Stimulated activated naive CD8-positive, alpha-beta T cell treated with anti-CD3 and anti-CD28 coated beads, Interleukin-15, Interleukin-2, amounts not matched to agents 100 ng/mL and 50 ng/mL, for 24 hours (primary cell): ENCODE measurements around the gene TTC28.

Source experiments
- H3K27ac Mint-ChIP-seq: one replicate; pipeline ENCODE4 v1.8.0; 2021; ENCODE audit warnings: mild to moderate bottlenecking, mixed read lengths
- H3K27me3 Mint-ChIP-seq: one replicate; pipeline ENCODE4 v1.8.0; 2021; ENCODE audit warnings: mixed read lengths
- H3K36me3 Mint-ChIP-seq: one replicate; pipeline ENCODE4 v1.8.0; 2021; ENCODE audit warnings: low read depth, mixed read lengths
- H3K4me1 Mint-ChIP-seq: one replicate; pipeline ENCODE4 v1.8.0; 2021; ENCODE audit warnings: low read depth, mixed read lengths
- H3K4me3 Mint-ChIP-seq: one replicate; pipeline ENCODE4 v1.8.0; 2021; ENCODE audit warnings: mild to moderate bottlenecking, mixed read lengths
- H3K9me3 Mint-ChIP-seq: one replicate; pipeline ENCODE4 v1.8.0; 2021; ENCODE audit warnings: mixed read lengths

TTC28 gene

GRCh38 chr22:28360939-28361338 lies 318.7 kb downstream of the TTC28 start:
- peaks cover 14% of the 10 kb centered on the region for H3K36me3 Mint-ChIP-seq
- H3K27me3 Mint-ChIP-seq = peaks cover 4% of the 10 kb centered on the region
- no peak overlapping the region for H3K4me3 Mint-ChIP-seq
- peaks cover 11% of the 10 kb centered on the region for H3K9me3 Mint-ChIP-seq
- no peaks in the 10 kb centered on the region for H3K4me1 Mint-ChIP-seq
- H3K27ac Mint-ChIP-seq = no peak overlapping the region

DNA sequence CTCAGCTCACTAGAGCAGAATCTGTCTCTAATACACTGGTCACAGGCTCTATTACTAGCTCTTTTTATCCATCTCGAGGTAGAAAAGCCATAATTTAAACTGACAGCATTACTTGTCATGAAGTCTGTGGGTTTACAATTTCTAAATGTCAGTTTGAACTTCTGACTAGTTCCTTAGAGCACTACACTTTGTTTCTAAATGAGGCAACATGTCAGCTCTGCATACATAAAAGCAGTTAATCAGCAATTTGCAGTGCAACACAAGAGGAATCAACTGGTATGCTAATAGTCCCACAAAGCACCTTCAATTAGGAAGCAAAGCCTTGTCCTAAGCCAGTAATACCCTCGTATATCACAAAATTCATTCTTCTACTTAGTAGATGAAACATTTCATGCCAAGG lies 321.3 kb downstream of the TTC28 start:
- Mint-ChIP-seq H3K9me3 (peaks cover 11% of the 10 kb centered on the region), H3K27me3 (peaks cover 4% of the 10 kb centered on the region), H3K4me3 (no peak overlapping the region), H3K36me3 (peaks cover 5% of the 10 kb centered on the region), H3K27ac (no peak overlapping the region), H3K4me1 (no peaks in the 10 kb centered on the region)

GRCh38 chr22:28357193-28357592 lies 322.4 kb downstream of the TTC28 start:
- H3K27ac Mint-ChIP-seq = no peak overlapping the region
- no peaks in the 10 kb centered on the region for H3K36me3 Mint-ChIP-seq
- H3K4me3 Mint-ChIP-seq = no peak overlapping the region
- H3K27me3 Mint-ChIP-seq = no peaks in the 10 kb centered on the region
- peaks cover 4% of the 10 kb centered on the region for H3K9me3 Mint-ChIP-seq
- H3K4me1 Mint-ChIP-seq = no peaks in the 10 kb centered on the region

- H3K27ac Mint-ChIP-seq = no peak overlapping the region
Observed at GRCh38 chr22:28351476-28351875, 328.2 kb downstream of the TTC28 start.

GRCh38 chr22:28348613-28349609 lies 330.7 kb downstream of the TTC28 start:
- Mint-ChIP-seq H3K27me3 (peaks cover 3% of the 10 kb centered on the region), H3K9me3 (no peaks in the 10 kb centered on the region), H3K27ac (no peak overlapping the region), H3K4me3 (no peak overlapping the region), H3K36me3 (no peaks in the 10 kb centered on the region), H3K4me1 (no peaks in the 10 kb centered on the region)

More at GRCh38 chr22:28351476-28351875, 328.2 kb downstream of the TTC28 start:
- H3K27me3 Mint-ChIP-seq = peaks cover 3% of the 10 kb centered on the region
- no peaks in the 10 kb centered on the region for H3K4me1 Mint-ChIP-seq
- no peak overlapping the region for H3K4me3 Mint-ChIP-seq
- H3K9me3 Mint-ChIP-seq = no peaks in the 10 kb centered on the region
- no peaks in the 10 kb centered on the region for H3K36me3 Mint-ChIP-seq

- H3K27me3 Mint-ChIP-seq = peaks cover 3% of the 10 kb centered on the region
Observed at GRCh38 chr22:28346308-28346707, 333.3 kb downstream of the TTC28 start.

DNA sequence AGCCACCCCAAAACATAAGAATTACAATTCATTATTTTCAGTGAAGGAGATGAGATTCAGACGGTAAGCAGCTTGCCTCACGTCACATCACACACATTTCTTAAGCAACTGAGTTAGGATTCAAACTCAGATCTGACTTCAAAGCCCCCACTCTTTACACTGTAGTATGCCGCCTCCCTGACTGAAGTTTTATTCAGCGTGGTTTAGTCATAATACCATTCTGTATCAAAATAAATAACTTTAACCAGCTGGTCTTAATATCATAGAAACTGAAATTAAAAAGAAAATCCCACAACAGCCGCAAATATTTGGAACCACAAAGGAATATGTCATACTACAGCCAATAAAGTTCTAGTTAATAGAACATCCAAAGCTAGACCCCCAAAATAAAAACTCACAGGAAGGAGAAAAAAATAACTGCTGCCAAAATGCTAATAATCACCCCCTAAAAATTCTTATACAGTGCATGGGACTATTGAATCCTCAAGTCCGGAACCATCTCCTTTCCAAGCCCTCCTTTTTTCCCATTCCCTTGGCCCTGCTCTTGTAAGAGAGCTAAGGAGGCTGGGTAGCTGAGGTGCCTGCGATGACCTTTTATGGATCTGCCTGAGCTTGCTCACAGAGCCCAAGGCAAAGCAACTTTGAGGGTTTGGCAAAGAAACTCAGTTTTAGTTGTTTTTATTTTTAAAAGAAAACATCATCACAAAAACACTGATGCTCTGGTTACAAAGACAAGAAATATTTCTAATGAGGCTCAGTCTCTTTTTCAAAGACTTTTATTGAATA lies 334.5 kb downstream of the TTC28 start:
- H3K4me3 Mint-ChIP-seq = no peak overlapping the region
- no peaks in the 10 kb centered on the region for H3K36me3 Mint-ChIP-seq
- H3K4me1 Mint-ChIP-seq = no peaks in the 10 kb centered on the region
- H3K27me3 Mint-ChIP-seq = no peaks in the 10 kb centered on the region
- H3K9me3 Mint-ChIP-seq = no peaks in the 10 kb centered on the region
- H3K27ac Mint-ChIP-seq = no peak overlapping the region

More at GRCh38 chr22:28346308-28346707, 333.3 kb downstream of the TTC28 start:
- no peaks in the 10 kb centered on the region for H3K9me3 Mint-ChIP-seq
- no peak overlapping the region for H3K27ac Mint-ChIP-seq
- no peaks in the 10 kb centered on the region for H3K4me1 Mint-ChIP-seq
- no peak overlapping the region for H3K4me3 Mint-ChIP-seq
- no peaks in the 10 kb centered on the region for H3K36me3 Mint-ChIP-seq

DNA sequence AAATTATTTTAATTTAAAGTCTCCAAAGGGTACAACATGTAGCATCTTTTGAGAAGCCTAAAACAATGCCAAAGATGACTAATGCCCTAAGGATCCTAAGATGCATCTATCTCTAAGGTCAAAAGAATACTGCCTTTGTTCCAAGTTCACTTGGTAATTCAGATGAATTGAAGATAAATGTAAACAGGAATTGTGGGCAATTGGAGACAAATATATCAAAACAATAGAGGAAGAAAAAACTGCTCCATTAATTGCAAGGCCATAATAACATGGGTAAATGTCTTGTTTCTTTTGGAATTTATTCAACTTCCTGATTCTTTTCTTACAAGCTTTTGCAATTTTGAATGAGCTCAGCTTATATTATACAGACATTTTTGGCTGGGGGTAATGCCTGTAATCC lies 338.6 kb downstream of the TTC28 start:
- no peaks in the 10 kb centered on the region for H3K36me3 Mint-ChIP-seq
- H3K27ac Mint-ChIP-seq = no peak overlapping the region
- H3K9me3 Mint-ChIP-seq = no peaks in the 10 kb centered on the region
- H3K4me3 Mint-ChIP-seq = no peak overlapping the region
- H3K4me1 Mint-ChIP-seq = no peaks in the 10 kb centered on the region
- H3K27me3 Mint-ChIP-seq = peaks cover 6% of the 10 kb centered on the region

- H3K9me3 Mint-ChIP-seq = peaks cover 4% of the 10 kb centered on the region
- no peaks in the 10 kb centered on the region for H3K4me1 Mint-ChIP-seq
- no peak overlapping the region for H3K27ac Mint-ChIP-seq
- peaks cover 3% of the 10 kb centered on the region for H3K27me3 Mint-ChIP-seq
- no peaks in the 10 kb centered on the region for H3K36me3 Mint-ChIP-seq
- H3K4me3 Mint-ChIP-seq = no peak overlapping the region
Observed at GRCh38 chr22:28333088-28333487, 346.6 kb downstream of the TTC28 start.

DNA sequence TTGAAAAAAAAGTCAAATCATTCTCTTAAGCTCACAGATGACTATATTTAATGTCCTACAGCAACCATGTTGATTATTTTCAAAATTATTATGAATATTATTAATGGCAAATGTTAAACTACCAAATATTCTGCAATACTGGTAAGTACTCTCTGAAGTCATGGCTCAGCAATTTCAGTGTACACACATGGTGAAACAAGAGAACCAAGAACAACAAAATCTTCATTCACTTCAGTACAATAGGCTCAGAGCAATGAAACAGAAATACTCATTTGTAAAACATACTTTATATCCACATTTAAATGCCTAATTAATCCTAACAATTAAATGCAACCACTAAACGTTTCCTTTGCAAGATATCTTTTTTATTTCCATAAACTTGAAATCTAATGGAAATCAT lies 347.2 kb downstream of the TTC28 start:
- Mint-ChIP-seq H3K27ac (no peak overlapping the region), H3K27me3 (peaks cover 3% of the 10 kb centered on the region), H3K9me3 (peaks cover 4% of the 10 kb centered on the region), H3K4me1 (no peaks in the 10 kb centered on the region), H3K4me3 (no peak overlapping the region), H3K36me3 (no peaks in the 10 kb centered on the region)

DNA sequence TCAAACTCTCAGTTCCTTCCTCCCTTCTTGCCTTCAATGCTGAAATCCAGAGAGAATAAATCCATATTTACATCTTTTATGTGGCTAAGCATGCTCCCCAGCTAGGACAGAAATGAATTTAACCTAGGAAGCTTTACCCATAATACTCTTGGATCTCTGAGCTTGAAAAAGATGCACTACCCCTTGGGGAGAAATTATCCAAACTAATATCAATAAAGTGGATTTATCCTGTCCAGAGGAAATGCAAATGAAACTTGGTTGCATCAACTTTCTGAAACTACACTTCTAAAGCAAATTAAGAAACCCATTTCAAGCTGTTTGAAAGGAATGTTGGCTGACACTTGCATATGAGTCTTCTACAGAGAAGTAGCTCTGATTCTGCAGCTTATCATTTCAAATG lies 347.9 kb downstream of the TTC28 start:
- peaks cover 3% of the 10 kb centered on the region for H3K27me3 Mint-ChIP-seq
- no peaks in the 10 kb centered on the region for H3K36me3 Mint-ChIP-seq
- H3K4me3 Mint-ChIP-seq = no peak overlapping the region
- H3K9me3 Mint-ChIP-seq = peaks cover 4% of the 10 kb centered on the region
- H3K4me1 Mint-ChIP-seq = no peaks in the 10 kb centered on the region
- H3K27ac Mint-ChIP-seq = no peak overlapping the region

- Mint-ChIP-seq H3K4me3 (no peak overlapping the region), H3K4me1 (no peaks in the 10 kb centered on the region), H3K9me3 (no peaks in the 10 kb centered on the region), H3K27ac (no peak overlapping the region), H3K27me3 (no peaks in the 10 kb centered on the region), H3K36me3 (no peaks in the 10 kb centered on the region)
Observed at GRCh38 chr22:28329186-28330073, 350.2 kb downstream of the TTC28 start.

GRCh38 chr22:28328756-28329155 lies 350.9 kb downstream of the TTC28 start:
- Mint-ChIP-seq H3K36me3 (no peaks in the 10 kb centered on the region), H3K9me3 (no peaks in the 10 kb centered on the region), H3K27me3 (peaks cover under 1% of the 10 kb centered on the region), H3K4me1 (no peaks in the 10 kb centered on the region), H3K27ac (no peak overlapping the region), H3K4me3 (no peak overlapping the region)

GRCh38 chr22:28316014-28316413 lies 363.6 kb downstream of the TTC28 start:
- Mint-ChIP-seq H3K4me1 (no peaks in the 10 kb centered on the region), H3K27ac (no peak overlapping the region), H3K9me3 (no peaks in the 10 kb centered on the region), H3K27me3 (no peaks in the 10 kb centered on the region), H3K4me3 (no peak overlapping the region), H3K36me3 (no peaks in the 10 kb centered on the region)
